NCI-H748 (cell line): ENCODE results near the gene SBNO2.
"Not testable (repeated sequence)": the region's sequence is repeated elsewhere in the genome, so short reads cannot be mapped to it uniquely, and the experiment has no call there.

ENCODE experiments used
- DNase-seq: peaks from one replicate; lab custom pipeline; 2025; ENCODE audit not compliant: unreplicated experiment; lab: John Stamatoyannopoulos, UW

The SBNO2 gene

GRCh38 chr19:1136621-1137317, 37.3 kb downstream of the SBNO2 start:
- DNase-seq: no peak

- no peak for DNase-seq
Measured at GRCh38 chr19:1136201-1136600, 37.9 kb downstream of the SBNO2 start.

- no peak for DNase-seq
Measured at GRCh38 chr19:1135454-1135853, 38.6 kb downstream of the SBNO2 start.

- no peak for DNase-seq
Measured at GRCh38 chr19:1134431-1134830, 39.6 kb downstream of the SBNO2 start.

- DNase-seq: no peak
Measured at GRCh38 chr19:1133471-1133929, 40.6 kb downstream of the SBNO2 start.

- no peak for DNase-seq
Measured at GRCh38 chr19:1132552-1133383, 41.3 kb downstream of the SBNO2 start.

GRCh38 chr19:1131718-1132551, 42.1 kb downstream of the SBNO2 start:
- peak; percentile 12 for DNase-seq

GRCh38 chr19:1130771-1131717, 43.0 kb downstream of the SBNO2 start:
- DNase-seq: no peak

GRCh38 chr19:1129535-1129934, 44.5 kb downstream of the SBNO2 start:
- DNase-seq: no peak

- not testable (repeated sequence) for DNase-seq
Measured at GRCh38 chr19:1129084-1129483, 45.0 kb downstream of the SBNO2 start.

- DNase-seq: no peak
Measured at GRCh38 chr19:1128106-1128505, 46.0 kb downstream of the SBNO2 start.

- no peak for DNase-seq
Measured at GRCh38 chr19:1126984-1127760, 46.9 kb downstream of the SBNO2 start.

- DNase-seq: no peak
Measured at GRCh38 chr19:1125601-1126467, 48.2 kb downstream of the SBNO2 start.

- DNase-seq: no peak
Measured at GRCh38 chr19:1123885-1124677, 50.0 kb downstream of the SBNO2 start.

GRCh38 chr19:1123381-1123780, 50.7 kb downstream of the SBNO2 start:
- DNase-seq: no peak

GRCh38 chr19:1122972-1123363, 51.1 kb downstream of the SBNO2 start:
- peak; percentile 7 for DNase-seq

GRCh38 chr19:1122021-1122971, 51.8 kb downstream of the SBNO2 start:
- DNase-seq: no peak
